AG10803 (cell line): Measurements from ENCODE around the gene AXL.
A peak's percentile ranks its signal among the peaks of the same experiment; 100 is the strongest.

ENCODE experiments used
- DNase-seq: peaks from one replicate; pipeline ENCODE4 v3.0.0; 2010; ENCODE audit warnings: low read depth
- H3K4me3 ChIP-seq: 2 replicates; pipeline ENCODE4 v1.5.1; 2011; ENCODE audit warnings: mild to moderate bottlenecking, low read length, control low read depth
- TF ChIP-seq, protein P1 (sequence below): conservative IDR thresholded peaks from 2 replicates; pipeline ENCODE4 v1.5.1; 2011; ENCODE audit warnings: mild to moderate bottlenecking, low read length, control low read depth, inconsistent platforms

The AXL gene

DNA sequence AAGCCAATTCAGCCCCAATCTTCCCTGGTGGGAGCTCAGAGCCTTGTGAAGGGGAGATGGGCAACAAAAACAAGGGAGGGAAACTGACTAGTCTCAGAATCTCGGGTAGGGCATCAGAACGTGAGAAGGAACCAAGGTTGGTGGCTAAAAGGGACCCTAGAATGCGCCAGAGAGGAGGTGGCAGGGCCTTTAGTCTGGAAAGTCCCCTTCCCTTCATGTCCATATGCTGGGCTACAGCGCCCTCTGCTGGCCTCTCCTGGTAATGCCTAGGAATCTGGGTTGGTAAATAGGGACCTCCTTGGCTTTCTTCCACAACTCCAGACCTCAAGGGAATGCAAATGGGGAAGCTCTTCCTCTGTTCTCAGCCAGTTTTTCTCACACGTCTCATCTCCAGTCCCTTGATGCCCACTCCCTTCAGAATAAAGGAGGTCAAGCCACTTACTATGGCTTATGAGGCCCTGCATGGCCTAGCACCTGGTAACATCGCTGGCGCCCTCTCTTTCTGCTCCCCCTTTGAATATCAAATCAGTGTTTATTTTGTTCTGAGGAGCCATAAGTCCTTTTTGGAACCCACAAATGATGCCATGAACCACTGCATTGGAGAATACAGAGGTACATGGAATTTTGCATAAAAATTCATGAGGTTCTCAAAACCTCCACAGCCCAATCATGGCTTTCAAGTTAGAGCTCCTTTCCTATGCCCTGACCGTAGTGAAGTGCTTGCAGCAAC, 89.6 kb downstream of the AXL start:
- TF ChIP-seq, protein P1, sequence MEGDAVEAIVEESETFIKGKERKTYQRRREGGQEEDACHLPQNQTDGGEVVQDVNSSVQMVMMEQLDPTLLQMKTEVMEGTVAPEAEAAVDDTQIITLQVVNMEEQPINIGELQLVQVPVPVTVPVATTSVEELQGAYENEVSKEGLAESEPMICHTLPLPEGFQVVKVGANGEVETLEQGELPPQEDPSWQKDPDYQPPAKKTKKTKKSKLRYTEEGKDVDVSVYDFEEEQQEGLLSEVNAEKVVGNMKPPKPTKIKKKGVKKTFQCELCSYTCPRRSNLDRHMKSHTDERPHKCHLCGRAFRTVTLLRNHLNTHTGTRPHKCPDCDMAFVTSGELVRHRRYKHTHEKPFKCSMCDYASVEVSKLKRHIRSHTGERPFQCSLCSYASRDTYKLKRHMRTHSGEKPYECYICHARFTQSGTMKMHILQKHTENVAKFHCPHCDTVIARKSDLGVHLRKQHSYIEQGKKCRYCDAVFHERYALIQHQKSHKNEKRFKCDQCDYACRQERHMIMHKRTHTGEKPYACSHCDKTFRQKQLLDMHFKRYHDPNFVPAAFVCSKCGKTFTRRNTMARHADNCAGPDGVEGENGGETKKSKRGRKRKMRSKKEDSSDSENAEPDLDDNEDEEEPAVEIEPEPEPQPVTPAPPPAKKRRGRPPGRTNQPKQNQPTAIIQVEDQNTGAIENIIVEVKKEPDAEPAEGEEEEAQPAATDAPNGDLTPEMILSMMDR, result peak; percentile 98
- DNase-seq, result peak; percentile 85
- peak overlapping the region; percentile 95 for H3K4me3 ChIP-seq

DNA sequence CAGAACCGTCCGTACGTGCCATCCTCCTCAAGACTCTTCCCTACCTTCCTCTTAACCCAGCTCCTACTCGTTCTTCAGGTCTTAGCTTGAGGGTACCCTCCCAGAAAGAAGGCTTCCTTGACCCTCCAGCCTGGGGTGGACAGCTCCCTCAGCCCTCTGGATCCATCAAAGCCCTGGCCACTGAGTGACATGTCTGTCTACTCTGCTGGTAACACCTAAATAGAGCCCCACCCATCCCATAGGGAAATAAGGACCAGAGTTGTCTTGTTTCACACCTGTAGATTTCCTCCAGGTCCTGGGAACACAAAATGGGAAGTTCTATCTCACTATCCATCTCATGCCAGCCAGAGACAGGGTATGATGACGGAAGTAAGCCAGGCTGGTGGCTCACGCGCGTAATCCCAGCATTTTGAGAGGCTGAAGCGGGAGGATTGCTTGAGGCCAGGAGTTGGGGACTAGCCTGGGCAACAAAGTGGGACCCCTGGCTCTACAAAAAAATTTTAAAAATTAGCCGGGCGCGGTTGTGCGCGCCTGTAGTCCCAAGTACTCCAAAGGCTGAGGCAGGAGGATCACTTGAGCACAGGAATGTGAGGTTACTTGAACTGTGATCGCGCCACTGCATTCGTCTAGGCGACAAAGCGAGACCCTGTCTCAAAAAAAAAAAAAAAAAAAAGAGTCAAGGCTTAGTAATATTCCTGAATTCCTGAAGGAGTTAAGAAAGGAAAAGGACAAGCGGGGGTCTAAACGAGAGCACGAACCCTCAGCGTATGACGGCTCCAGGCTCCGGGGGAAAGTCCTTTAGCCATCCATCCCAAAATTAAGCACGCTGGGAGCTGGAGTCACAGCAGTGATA, 90.4 kb downstream of the AXL start:
- DNase-seq, result peak; percentile 33
- TF ChIP-seq, protein P1, result no peak
- peak overlapping the region; percentile 95 for H3K4me3 ChIP-seq

DNA sequence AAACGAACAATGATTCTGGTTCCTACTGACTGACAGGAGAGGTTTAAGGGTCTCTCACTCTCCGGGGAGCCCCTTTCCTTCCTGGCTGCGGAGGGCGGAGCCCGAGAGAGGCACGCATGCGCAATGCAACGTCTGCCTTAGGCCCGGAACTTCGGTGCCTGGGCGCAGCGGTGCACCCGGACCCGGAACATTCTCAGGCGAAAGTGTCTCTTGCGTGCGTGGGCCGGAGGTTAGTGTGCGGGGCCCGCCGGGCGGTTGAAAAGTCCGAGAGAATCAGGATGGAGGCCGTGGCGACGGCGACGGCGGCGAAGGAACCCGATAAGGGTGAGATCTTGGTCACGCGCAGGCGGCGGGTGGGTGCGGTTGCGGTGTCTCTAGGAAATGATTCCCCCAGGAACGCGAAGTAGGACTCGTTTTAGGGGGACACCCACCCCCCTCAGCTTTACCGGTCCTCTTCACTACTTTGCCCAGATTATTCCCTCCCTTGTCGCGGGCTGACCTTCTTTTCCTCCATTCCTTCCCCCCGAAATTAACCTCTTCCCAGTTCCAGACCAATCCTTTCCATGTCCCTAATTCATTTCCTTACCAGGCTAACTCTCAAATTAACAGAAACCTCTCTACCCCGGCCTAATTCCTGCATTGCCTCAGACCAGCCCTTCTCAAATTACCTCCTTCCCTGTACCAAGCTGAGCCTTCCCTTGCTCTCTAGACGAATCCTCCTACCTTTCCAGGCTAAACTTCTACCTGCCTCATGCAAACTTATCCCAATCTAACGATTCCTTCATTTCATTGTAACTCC, 91.2 kb downstream of the AXL start, which contains the start of gene CCDC97:
CCDC97 (plus strand) TSS at position 140 of the 799 bp plus-strand sequence; CDS start at position 279, 139 bp downstream.
- peak; percentile 84 for DNase-seq
- peak within 1 kb of the TSS; percentile 95 for H3K4me3 ChIP-seq
- TF ChIP-seq, protein P1, result no peak

DNA sequence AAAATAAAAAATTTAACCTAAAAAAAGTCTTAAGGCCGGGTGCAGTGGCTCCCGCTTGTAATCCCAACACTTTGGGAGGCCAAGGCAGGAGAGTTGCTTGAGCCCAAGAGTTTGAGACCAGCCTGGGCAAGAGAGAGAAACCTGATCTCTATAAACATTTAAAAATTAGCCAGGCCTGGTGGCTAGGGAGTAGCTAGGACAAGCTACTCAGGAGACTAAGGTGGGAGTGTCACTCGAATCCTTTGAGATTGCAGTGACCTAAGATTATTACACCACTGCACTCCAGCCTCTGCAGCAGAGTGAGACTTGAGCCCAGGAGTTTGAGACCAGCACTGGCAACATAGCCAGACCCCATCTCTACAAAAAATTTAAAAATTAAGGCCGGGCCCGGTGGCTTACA, 92.0 kb downstream of the AXL start:
- H3K4me3 ChIP-seq, result peak overlapping the region; percentile 95
- TF ChIP-seq, protein P1, result no peak
- no peak for DNase-seq
